HEK293 (cell line): Measurements from ENCODE around the gene MARCHF10.

Experiments
- CTCF ChIA-PET: fragments of 350-600 bp; formaldehyde crosslinking; extraction: SDS; loops from one replicate; lab custom pipeline; 2021; ENCODE audit warnings: antibody characterized with exemption; lab: Yijun Ruan, JAX
- POLR2A ChIA-PET: fragments of 300-600 bp; formaldehyde crosslinking; extraction: SDS; loops from one replicate; lab custom pipeline; 2020; ENCODE audit warnings: antibody characterized with exemption, inconsistent platforms; lab: Yijun Ruan, JAX
- H3K27ac ChIP-seq: fragments of 200-500 bp; sonication (Bioruptor generic); 2 replicates; pipeline ENCODE4 v1.5.1; 2014; ENCODE audit warnings: low read depth, low read length, control low read depth, inconsistent platforms; ENCODE audit errors: extremely low read depth
- H3K36me3 ChIP-seq, 2 experiments: fragments of 200-500 bp in 1 of 2; sonication (Bioruptor generic) in 1 of 2; 1 replicate in 1 of 2; 2 replicates in 1 of 2; pipeline ENCODE4 v1.5.1; 2014 to 2017; ENCODE audit warnings: inconsistent platforms in 2 of 2, low read length in 2 of 2; ENCODE audit not compliant: control insufficient read depth in 2 of 2, insufficient read depth in 1 of 2
- H3K4me1 ChIP-seq: fragments of 200-500 bp; sonication (Bioruptor generic); 2 replicates; pipeline ENCODE4 v1.5.1; 2014; ENCODE audit warnings: mild to moderate bottlenecking, low read length, inconsistent platforms; ENCODE audit not compliant: control insufficient read depth, insufficient read depth
- H3K4me3 ChIP-seq: 2 replicates; pipeline ENCODE4 v1.5.1; 2011; ENCODE audit warnings: low read depth, mild to moderate bottlenecking, control low read depth, low read length, moderate library complexity
- H3K9me3 ChIP-seq: fragments of 200-500 bp; sonication (Bioruptor generic); 2 replicates; pipeline ENCODE4 v1.5.1; 2014; ENCODE audit warnings: low read depth, low read length, inconsistent platforms; ENCODE audit not compliant: control insufficient read depth, insufficient read depth
- MYNN ChIP-seq: fragments of 450-650 bp; formaldehyde crosslinking; IDR thresholded peaks from 2 replicates; pipeline ENCODE4 v1.5.1; 2016; ENCODE audit warnings: missing biosample characterization, missing genetic modification characterization, borderline replicate concordance
- TRIM28 ChIP-seq: IDR thresholded peaks from 2 replicates; pipeline ENCODE4 v1.6.1; 2011; ENCODE audit warnings: low read length, control low read depth, borderline replicate concordance
- ZBTB17 ChIP-seq: fragments of 450-650 bp; formaldehyde crosslinking; IDR thresholded peaks from 2 replicates; pipeline ENCODE4 v1.5.1; 2016; ENCODE audit warnings: missing biosample characterization, missing genetic modification characterization
- ZBTB48 ChIP-seq: fragments of 450-650 bp; formaldehyde crosslinking; IDR thresholded peaks from 2 replicates; pipeline ENCODE4 v1.5.1; 2016; ENCODE audit warnings: missing biosample characterization, missing genetic modification characterization
- ZNF121 ChIP-seq: fragments of 450-650 bp; formaldehyde crosslinking; IDR thresholded peaks from 2 replicates; pipeline ENCODE4 v1.5.1; 2016; ENCODE audit warnings: missing biosample characterization, missing genetic modification characterization
- ZNF416 ChIP-seq: fragments of 450-650 bp; formaldehyde crosslinking; IDR thresholded peaks from 2 replicates; pipeline ENCODE4 v1.5.1; 2016; ENCODE audit warnings: missing biosample characterization, missing genetic modification characterization
- ZNF510 ChIP-seq: fragments of 450-650 bp; formaldehyde crosslinking; IDR thresholded peaks from 2 replicates; pipeline ENCODE4 v1.5.1; 2018; ENCODE audit warnings: mild to moderate bottlenecking, missing genetic modification characterization, missing biosample characterization; ENCODE audit not compliant: insufficient replicate concordance
- ZNF529 ChIP-seq: fragments of 450-650 bp; formaldehyde crosslinking; IDR thresholded peaks from 2 replicates; pipeline ENCODE4 v1.5.1; 2017; ENCODE audit warnings: missing genetic modification characterization, missing biosample characterization; ENCODE audit not compliant: insufficient replicate concordance
- ZNF548 ChIP-seq: fragments of 450-650 bp; formaldehyde crosslinking; IDR thresholded peaks from 2 replicates; pipeline ENCODE4 v1.5.1; 2016; ENCODE audit warnings: missing biosample characterization, missing genetic modification characterization
- ZNF610 ChIP-seq: fragments of 450-650 bp; formaldehyde crosslinking; IDR thresholded peaks from 2 replicates; pipeline ENCODE4 v1.5.1; 2016; ENCODE audit warnings: missing biosample characterization, missing genetic modification characterization, borderline replicate concordance
- ZNF670 ChIP-seq: fragments of 450-650 bp; formaldehyde crosslinking; IDR thresholded peaks from 2 replicates; pipeline ENCODE4 v1.5.1; 2016; ENCODE audit warnings: missing biosample characterization, missing genetic modification characterization, low read depth
- ZNF792 ChIP-seq: fragments of 450-650 bp; formaldehyde crosslinking; IDR thresholded peaks from 2 replicates; pipeline ENCODE4 v1.5.1; 2016; ENCODE audit warnings: missing biosample characterization, missing genetic modification characterization
- ZSCAN4 ChIP-seq: fragments of 450-650 bp; formaldehyde crosslinking; IDR thresholded peaks from 2 replicates; pipeline ENCODE4 v1.5.1; 2017; ENCODE audit warnings: missing biosample characterization, missing genetic modification characterization

MARCHF10 gene

DNA sequence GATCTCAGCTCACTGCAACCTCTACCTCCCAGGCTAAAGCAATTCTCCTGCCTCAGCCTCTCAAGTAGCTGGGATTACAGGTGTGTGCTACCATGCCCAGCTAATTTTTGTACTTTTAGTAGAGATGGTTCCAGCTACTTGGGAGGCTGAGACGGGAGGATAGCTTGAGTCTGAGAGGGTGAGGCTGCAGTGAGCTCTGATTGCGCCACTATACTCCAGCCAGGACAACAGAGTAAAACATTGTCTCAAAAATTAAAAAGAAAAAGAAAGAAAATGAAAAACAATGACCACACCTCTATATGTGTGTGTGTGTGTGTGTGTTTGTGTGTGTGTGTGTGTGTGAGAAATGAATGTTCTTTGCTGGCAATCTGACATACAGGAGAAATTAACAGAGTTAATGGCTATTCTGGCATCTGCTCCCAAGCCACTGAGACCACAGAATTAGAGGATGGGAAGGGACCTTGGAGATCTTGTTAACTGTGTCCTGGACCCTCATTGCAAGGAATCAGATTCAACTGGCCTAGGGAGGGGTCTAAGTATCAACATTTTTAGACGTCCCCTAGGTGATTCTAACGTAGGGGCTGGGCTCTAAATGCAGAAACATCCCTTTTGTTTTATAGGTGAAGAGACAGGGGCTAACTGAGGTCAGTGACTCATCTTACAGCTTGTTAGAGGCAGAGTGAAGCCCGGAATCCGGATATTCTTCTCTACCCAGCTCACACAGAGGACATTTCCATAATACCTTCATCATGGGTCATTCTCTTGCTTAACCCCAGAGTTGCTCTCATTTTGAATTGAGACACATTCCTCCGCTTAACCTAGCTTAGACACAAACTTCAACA, 16.4 kb upstream of the MARCHF10 start:
- no peak overlapping the region for H3K4me3 ChIP-seq
- peak; percentile 33; the same call in 1 of the 2 replicates for TF ChIP-seq ZBTB17 (tag by site-specific recombination)
- TF ChIP-seq ZBTB48 (tag by site-specific recombination): peak; percentile 99
- TF ChIP-seq ZSCAN4 (tag by site-specific recombination): peak; percentile 57; the same call in 1 of the 2 replicates
- TF ChIP-seq TRIM28: peak; percentile 44; the same call in 1 of the 2 replicates
- no peak for TF ChIP-seq ZNF670 (tag by site-specific recombination)
- CTCF ChIA-PET: interaction anchor here (0.6 to 1.0 kb wide), 3 partner anchors 11 to 403 kb away, joined by 3 to 5 read pairs (median 4); no protein-coding TSS in a partner anchor
- no peaks in the 10 kb centered on the region for H3K36me3 ChIP-seq
- POLR2A ChIA-PET: interaction anchor here (0.6 to 1.2 kb wide), 4 partner anchors 26 to 46 kb away, joined by 3 to 6 read pairs (median 4); no protein-coding TSS in a partner anchor
- H3K4me1 ChIP-seq: peaks cover 20% of the 10 kb centered on the region
- no peaks in the 10 kb centered on the region for H3K9me3 ChIP-seq
- H3K27ac ChIP-seq: no peak overlapping the region

- no peak overlapping the region for H3K4me3 ChIP-seq
- H3K36me3 ChIP-seq: no peaks in the 10 kb centered on the region
- POLR2A ChIA-PET: interaction anchor here (1.2 kb wide), 1 partner anchor 25 kb away, joined by 3 read pairs; no protein-coding TSS in a partner anchor
- TF ChIP-seq MYNN (tag by site-specific recombination) (no peak), ZNF792 (no peak), ZNF610 (no peak), ZNF416 (tag by site-specific recombination) (no peak), ZNF121 (peak; percentile 32; the same call in 1 of the 2 replicates)
- no peak overlapping the region for H3K27ac ChIP-seq
- no peaks in the 10 kb centered on the region for H3K9me3 ChIP-seq
- peaks cover 21% of the 10 kb centered on the region for H3K4me1 ChIP-seq
- CTCF ChIA-PET: interaction anchor here (0.6 to 1.2 kb wide), 3 partner anchors 41 to 103 kb away, joined by 3 read pairs; no protein-coding TSS in a partner anchor
Observed at GRCh38 chr17:62823111-62823893, 15.2 kb upstream of the MARCHF10 start.

- CTCF ChIA-PET: interaction anchor here (1.6 kb wide), 1 partner anchor 102 kb away, joined by 4 read pairs; no protein-coding TSS in a partner anchor
- H3K4me1 ChIP-seq: peaks cover 13% of the 10 kb centered on the region; the same call in 1 of the 2 replicates
- TF ChIP-seq ZSCAN4 (tag by site-specific recombination) (no peak), ZNF529 (tag by site-specific recombination) (no peak), ZNF510 (tag by site-specific recombination) (no peak), ZNF548 (tag by site-specific recombination) (no peak)
- TF ChIP-seq, all 188 proteins: peak for 0
- no peak overlapping the region for H3K27ac ChIP-seq
- no peak overlapping the region for H3K4me3 ChIP-seq
- H3K9me3 ChIP-seq: no peaks in the 10 kb centered on the region
- no peaks in the 10 kb centered on the region for H3K36me3 ChIP-seq
- POLR2A ChIA-PET: interaction anchor here (1.1 kb wide), 1 partner anchor 12 kb away, joined by 3 read pairs; no protein-coding TSS in a partner anchor
Observed at GRCh38 chr17:62822080-62822904, 14.2 kb upstream of the MARCHF10 start.
